HEK293T (cell line): ENCODE data around the gene PTPRD.

Experiments used
- ARNT ChIP-seq: fragments of 450-650 bp; IDR thresholded peaks from 2 replicates; pipeline ENCODE4 v1.6.1; 2017; ENCODE audit warnings: mild to moderate bottlenecking
- BHLHE40 ChIP-seq: fragments of 450-650 bp; IDR thresholded peaks from 2 replicates; pipeline ENCODE4 v1.6.1; 2016; ENCODE audit warnings: mild to moderate bottlenecking, moderate library complexity, borderline replicate concordance
- CTBP1 ChIP-seq: fragments of 450-650 bp; IDR thresholded peaks from 2 replicates; pipeline ENCODE4 v1.6.1; 2016; ENCODE audit warnings: borderline replicate concordance
- ELF4 ChIP-seq: fragments of 450-650 bp; IDR thresholded peaks from 2 replicates; pipeline ENCODE4 v1.6.1; 2017; ENCODE audit warnings: antibody characterized with exemption
- FOXA1 ChIP-seq: fragments of 450-650 bp; IDR thresholded peaks from 2 replicates; pipeline ENCODE4 v1.6.1; 2016; ENCODE audit warnings: mild to moderate bottlenecking
- FOXM1 ChIP-seq: fragments of 450-650 bp; IDR thresholded peaks from 2 replicates; pipeline ENCODE4 v1.6.1; 2017; ENCODE audit warnings: mild to moderate bottlenecking, borderline replicate concordance
- HDGF ChIP-seq: fragments of 450-650 bp; IDR thresholded peaks from 2 replicates; pipeline ENCODE4 v1.6.1; 2017; ENCODE audit warnings: antibody characterized with exemption, borderline replicate concordance
- LEF1 ChIP-seq: fragments of 450-650 bp; IDR thresholded peaks from 2 replicates; pipeline ENCODE4 v1.6.1; 2017; ENCODE audit warnings: mild to moderate bottlenecking, borderline replicate concordance
- SP1 ChIP-seq: fragments of 450-650 bp; IDR thresholded peaks from 2 replicates; pipeline ENCODE4 v1.6.1; 2017
- SUZ12 ChIP-seq: fragments of 450-650 bp; IDR thresholded peaks from 2 replicates; pipeline ENCODE4 v1.6.1; 2016; ENCODE audit warnings: mild to moderate bottlenecking
- TARDBP ChIP-seq: fragments of 450-650 bp; IDR thresholded peaks from 2 replicates; pipeline ENCODE4 v1.6.1; 2016
- ZNF384 ChIP-seq: fragments of 450-650 bp; IDR thresholded peaks from 2 replicates; pipeline ENCODE4 v1.6.1; 2016
- TF ChIP-seq, protein P1 (sequence below): fragments of 450-650 bp; IDR thresholded peaks from 2 replicates; pipeline ENCODE4 v1.6.1; 2016

- TF ChIP-seq ELF4: no peak
- TF ChIP-seq LEF1: no peak
- TF ChIP-seq ARNT: no peak
- no peak for TF ChIP-seq FOXA1
- TF ChIP-seq FOXM1: no peak
- no peak for TF ChIP-seq BHLHE40
- no peak for TF ChIP-seq SP1
- no peak for TF ChIP-seq SUZ12
- TF ChIP-seq, protein P1, sequence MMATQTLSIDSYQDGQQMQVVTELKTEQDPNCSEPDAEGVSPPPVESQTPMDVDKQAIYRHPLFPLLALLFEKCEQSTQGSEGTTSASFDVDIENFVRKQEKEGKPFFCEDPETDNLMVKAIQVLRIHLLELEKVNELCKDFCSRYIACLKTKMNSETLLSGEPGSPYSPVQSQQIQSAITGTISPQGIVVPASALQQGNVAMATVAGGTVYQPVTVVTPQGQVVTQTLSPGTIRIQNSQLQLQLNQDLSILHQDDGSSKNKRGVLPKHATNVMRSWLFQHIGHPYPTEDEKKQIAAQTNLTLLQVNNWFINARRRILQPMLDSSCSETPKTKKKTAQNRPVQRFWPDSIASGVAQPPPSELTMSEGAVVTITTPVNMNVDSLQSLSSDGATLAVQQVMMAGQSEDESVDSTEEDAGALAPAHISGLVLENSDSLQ: no peak
- no peak for TF ChIP-seq TARDBP
- no peak for TF ChIP-seq ZNF384
- TF ChIP-seq HDGF: no peak
- TF ChIP-seq CTBP1: no peak
These were observed 1779.8 kb downstream of the PTPRD start for GRCh38 chr9:8832955-8833354.
